Cardiac septum (tissue), 1 donor: Measurements from ENCODE around the gene CDC42BPG. TPM values are rescaled to one million over a fixed set of nuclear protein-coding genes. Genes with fewer than 3 reads are reported as not detected.
"Not testable (repeated sequence)": the region's sequence is repeated elsewhere in the genome, so short reads cannot be mapped to it uniquely, and the experiment has no call there.

ENCODE experiments used
- DNase-seq: peaks from one replicate; pipeline ENCODE4 v3.0.0-alpha.2; 2020; ENCODE audit warnings: low spot score
- intact Hi-C: fragments of 100-400 bp; cut with DNase I; formaldehyde crosslinking; loops from one replicate; pipeline ENCODE4 v1.14.0; 2022
- total RNA-seq: library from RNA; stranded (reverse); fragmentation: NEBNext Ultra II Directional; extraction: Animal tissue kit (Norgen Biotek cat#: 25700); gene quantifications from one replicate; pipeline ENCODE4 v1.2.1, GENCODE V29; 2021
- donor health status: DM: no; HTN: no; CAD: no.

CDC42BPG gene
- total RNA-seq, 1 donor from 2014 or later: 1.2 TPM

GRCh38 chr11:64826578-64827450 is 17.6 kb downstream of the CDC42BPG start:
- intact Hi-C loops: no loop called here
- no peak for DNase-seq

DNA sequence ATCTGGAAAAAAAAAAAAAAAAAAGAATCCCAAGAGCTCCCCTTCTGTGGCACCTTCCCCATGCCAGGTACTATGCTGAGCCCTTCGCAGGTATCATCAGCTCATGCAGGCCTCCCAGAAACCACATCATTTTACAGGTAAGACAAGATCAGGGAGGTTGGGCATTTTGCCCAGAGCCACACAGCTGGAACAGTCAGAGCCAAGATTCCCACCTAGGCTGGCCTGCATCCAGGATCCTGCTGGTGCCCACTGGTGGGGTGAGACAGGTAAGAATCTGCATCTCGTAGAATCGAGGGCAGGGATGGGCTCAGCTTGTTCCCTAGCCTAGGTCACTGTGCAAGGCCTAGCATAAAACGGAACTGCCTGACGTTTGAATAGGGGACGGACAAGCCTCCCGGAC is 18.4 kb downstream of the CDC42BPG start:
- intact Hi-C loops: no loop called here
- DNase-seq: no peak

DNA sequence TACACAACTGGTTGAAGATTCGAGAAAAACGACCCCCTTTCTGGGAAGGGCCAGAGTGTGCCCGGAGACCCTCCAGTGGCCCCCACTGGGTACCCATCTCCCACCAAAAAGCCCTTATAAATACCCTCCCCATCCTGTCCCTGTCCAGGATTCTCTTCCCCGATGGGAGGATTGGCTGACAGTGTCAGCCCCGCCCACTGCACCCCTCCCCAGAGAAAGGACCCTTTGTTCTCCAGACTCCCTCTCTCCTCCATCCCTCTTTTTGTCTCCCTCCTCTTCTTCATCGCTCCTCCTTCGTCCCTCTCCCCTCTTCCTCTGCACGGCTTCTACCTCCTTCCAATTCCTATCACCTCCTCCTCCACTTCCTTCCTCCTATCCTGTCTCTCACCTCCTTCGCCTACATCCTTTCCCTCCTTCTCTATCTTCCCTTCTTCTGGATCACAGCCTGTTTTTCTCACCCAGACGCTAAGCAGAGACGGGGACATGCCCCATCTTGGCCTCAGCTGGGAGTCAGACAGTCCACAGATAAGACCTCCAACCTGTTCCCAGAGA is 20.8 kb downstream of the CDC42BPG start:
- DNase-seq: no peak
- intact Hi-C loops: no loop called here

- no peak for DNase-seq
- intact Hi-C loops: no loop called here
Measured at GRCh38 chr11:64817476-64817875, 27.0 kb downstream of the CDC42BPG start.

DNA sequence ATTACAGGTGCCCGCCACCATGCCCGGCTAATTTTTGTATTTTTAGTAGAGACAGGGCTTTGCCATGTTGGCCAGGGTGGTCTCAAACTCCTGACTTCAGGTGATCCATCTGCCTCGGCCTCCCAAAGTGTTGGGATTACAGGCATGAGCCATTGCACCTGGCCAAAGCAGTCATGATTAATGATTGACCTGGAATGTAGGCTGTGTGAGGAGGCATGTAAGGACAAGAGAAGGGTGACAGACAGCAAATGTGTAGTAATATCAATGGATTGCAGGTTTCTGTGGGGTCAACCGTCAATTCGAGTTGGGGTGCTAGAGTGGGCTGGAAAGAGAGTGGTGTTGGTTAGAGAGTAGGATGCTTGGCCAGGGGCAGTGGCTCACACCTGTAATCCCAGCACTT is 29.0 kb downstream of the CDC42BPG start:
- intact Hi-C loops, DNase-seq: not testable (repeated sequence)

DNA sequence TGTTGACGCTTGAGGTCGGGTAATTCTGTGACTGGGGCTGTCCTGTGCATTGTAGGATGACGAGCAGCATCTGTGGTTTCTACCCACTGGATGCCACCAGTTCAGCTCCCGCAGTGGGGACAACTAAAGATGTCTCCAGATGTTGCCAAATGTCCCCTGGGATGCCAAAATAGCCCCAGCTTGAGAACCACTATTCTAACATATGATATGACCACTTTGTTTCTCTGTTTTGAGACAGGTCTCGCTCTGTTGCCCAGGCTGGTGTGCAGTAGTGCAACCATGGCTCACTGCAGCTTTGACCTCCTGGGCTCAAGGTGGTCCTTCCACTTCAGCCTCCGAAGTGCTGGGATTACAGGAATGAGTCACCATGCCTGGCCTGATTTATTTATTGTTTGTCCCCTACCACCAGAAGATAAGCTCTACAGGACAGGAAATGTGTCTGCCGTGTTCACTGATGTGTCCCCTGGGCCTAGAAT is 29.7 kb downstream of the CDC42BPG start:
- intact Hi-C loops: no loop called here
- no peak for DNase-seq

GRCh38 chr11:64813826-64814225 is 30.6 kb downstream of the CDC42BPG start:
- intact Hi-C loops: no loop called here
- DNase-seq: no peak

DNA sequence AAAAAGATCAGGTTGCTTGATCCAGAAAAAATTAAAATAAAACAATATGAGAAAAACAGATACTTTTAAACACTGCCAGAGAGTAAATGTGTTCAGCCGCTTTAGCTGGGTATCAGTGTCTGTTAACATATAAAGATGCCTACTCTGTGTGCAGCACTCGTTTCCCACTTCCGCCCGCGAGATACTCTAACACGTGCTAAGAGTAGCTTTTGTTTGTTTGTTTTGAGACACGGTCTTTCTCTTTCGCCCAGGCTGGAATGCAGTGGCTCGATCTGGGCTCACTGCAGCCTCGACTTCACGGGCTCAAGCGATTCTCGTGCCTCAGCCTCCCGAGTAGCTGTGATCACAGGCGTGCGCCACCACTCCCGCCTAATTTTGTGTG is 33.6 kb downstream of the CDC42BPG start:
- intact Hi-C loops: no loop called here
- no peak for DNase-seq

DNA sequence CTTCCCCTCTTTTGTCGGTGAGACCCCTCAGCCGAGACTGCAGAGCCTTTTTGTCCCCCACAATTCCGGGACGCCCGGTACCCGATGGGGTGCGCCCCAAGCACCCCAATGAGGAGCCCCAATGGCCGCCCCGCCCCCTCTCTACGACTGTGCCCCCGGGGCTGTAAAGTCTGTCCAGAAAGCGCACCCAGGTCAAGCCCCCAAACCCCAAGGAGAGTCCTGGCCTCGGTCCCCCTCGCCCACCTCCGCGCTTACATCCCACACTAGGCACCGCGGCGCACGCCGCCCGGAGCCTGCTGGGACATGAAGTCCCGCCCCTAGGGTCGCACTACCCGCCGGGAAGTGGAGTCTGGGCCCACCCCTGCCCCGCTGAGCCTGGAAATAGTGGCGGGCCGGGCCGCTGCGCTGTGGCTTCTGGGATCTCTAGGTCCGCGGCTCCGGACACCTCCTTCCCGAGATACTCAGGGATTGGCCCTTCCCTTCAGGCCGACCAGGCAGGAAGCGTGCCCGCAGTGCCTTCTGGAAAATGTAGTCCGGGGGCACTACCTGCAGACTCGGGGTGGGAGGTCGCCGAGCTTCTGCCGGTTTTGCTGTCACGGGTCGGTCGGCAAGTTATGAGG is 34.1 kb downstream of the CDC42BPG start, which contains the start of gene MEN1:
MEN1 (minus strand) TSS at position 281 of the 620 bp plus-strand sequence. CDS start 442 bp downstream, outside the sequence.
- intact Hi-C loops: no loop called here
- peak; percentile 96 for DNase-seq

DNA sequence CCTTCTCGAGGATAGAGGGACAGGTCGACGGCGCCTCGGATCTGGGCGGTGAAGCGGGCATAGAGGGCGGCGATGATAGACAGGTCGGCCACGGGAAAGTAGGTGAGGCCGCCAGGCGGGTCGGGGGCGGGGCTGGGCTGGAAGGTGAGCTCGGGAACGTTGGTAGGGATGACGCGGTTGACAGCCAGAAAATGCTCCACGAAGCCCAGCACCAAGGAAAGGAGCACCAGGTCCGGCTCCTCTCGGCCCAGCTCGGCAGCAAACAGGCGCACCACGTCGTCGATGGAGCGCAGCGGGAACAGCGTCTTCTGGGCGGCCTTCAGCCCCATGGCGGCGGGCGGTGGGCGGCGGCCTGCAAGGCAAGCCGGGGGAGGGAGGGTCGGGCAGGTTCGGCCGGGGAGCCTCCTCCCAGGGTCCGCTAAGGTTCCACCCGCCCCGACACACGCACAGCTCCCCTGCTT is 34.6 kb downstream of the CDC42BPG start:
- intact Hi-C loops: no loop called here
- DNase-seq: no peak

DNA sequence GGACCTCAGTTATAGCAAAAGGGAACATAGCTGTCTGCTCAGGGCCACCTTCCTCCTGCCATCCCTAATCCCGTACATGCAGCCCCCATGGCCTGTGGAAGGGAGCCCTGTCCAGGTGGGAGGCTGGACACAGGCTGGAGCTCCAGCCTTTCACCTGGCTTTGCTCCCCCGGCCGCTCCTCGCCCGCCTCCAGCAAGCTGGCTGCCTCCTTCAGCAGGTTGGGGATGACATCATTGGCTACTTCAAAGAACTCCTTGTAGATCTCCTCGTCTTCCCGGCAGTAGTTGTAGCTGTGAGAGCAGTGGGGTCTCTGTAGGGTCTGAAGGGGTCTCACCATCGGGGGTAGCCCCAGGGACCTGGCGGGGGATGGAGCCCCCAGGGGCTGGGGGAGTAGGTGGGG is 39.0 kb downstream of the CDC42BPG start:
- no peak for DNase-seq
- intact Hi-C loops: no loop called here

GRCh38 chr11:64804346-64805210 is 39.9 kb downstream of the CDC42BPG start:
- intact Hi-C loops: no loop called here
- no peak for DNase-seq

GRCh38 chr11:64803846-64804345 is 40.6 kb downstream of the CDC42BPG start:
- intact Hi-C loops: no loop called here
- DNase-seq: no peak

DNA sequence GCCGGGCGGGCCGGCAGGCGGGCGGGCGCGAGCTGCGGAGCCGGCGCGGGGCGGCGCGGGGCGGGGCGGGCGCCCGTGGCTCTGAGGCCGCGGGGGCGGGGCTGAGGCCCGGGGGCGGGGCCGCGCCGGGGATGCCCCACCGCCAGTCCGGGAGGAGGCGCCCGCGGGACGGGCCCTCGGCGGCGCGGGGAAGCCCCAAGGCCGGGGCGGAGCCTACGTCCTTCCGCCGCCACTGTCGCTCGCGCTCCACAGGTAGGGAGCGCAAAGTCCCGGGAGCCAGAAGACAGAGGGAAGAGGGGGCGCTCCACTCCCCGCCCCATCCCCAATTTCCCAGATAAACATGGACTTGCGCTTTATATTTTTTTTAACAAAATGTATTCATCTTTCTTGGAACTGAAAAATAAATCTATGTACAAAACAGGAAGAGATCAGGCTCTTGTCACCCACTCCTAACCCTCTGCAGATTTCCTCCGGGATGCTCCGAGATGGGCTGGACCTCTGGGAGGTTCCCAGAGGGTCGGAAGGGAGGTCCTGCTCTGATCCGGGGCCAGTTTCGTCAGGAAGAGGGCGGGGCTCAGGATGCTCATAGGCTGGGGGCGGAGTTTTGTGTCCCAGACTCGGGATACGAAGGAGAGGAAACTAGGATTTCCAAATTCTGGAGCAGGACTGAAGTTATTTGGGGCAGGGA is 41.2 kb downstream of the CDC42BPG start, which contains the start of gene MAP4K2:
MAP4K2 (minus strand) TSS at position 57 of the 688 bp plus-strand sequence. CDS start 65 bp downstream, outside the sequence.
- intact Hi-C loops: no loop called here
- peak; percentile 95 for DNase-seq

- intact Hi-C loops: no loop called here
- no peak for DNase-seq
Measured at GRCh38 chr11:64802370-64803157, 41.9 kb downstream of the CDC42BPG start.

DNA sequence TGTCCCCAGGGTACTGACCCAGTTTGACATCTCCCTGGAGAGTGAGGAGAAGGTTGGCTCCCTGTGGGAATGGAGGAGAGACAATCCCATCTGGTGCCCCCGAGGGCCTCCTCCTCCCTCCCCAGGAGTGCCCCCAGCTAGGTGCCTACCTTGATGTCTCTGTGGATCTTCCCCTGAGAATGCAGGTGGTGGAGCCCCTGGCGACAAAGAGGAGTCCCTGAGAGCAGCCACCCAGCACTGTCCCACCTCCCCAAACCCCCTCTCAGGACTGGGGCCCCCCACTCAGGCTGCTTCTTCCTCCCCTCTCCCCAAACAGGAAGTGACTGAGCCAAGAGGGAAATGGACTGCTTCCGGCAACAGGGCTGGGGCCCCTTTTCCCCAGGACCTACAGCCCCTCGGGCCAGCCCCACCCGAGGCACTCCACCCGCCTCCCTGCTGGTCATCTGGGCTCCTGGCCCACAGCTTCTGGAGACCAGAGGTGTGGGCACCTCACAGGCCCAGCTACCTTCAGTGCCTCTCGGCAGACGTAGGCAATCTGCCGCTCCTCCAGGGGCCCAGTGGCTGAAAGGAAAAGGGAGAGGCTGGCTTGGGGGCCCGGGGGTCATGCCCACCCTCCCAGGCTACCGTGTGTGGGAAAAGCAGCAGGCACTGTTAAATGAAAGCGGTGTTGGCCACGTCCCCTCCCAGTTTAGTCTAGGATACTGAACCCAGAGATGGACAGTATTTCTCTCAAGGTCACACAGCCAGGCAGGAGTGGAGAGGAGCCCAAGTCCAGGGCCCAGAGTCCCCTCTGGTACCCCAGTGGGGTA is 42.7 kb downstream of the CDC42BPG start:
- intact Hi-C loops: no loop called here

DNA sequence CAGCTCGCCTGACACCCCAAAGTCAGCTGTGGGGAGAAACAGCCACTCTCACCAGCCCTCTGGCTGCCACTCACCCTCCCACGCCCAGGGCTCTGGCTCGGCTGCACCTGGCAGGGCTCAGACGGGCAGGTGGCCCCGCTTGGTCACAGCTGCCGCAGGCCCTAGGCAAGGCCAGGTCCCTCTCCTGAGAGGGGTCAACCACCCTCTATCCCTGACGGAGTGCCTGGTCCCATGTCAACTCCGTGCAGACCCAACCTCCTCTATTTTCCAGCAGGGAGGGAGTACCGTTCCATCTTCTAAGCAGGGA is 43.3 kb downstream of the CDC42BPG start:
- intact Hi-C loops: no loop called here

More for the DNA sequence above, 42.7 kb downstream of the CDC42BPG start:
- no peak for DNase-seq

More for the DNA sequence above, 43.3 kb downstream of the CDC42BPG start:
- DNase-seq: no peak
